Medulla oblongata (tissue), 1 donor: Measurements from ENCODE around the gene RANGRF.

Experiments
- DNase-seq: peaks from one replicate; pipeline ENCODE4 v3.0.0-alpha.2; 2015; ENCODE audit errors: extremely low spot score

The RANGRF gene

GRCh38 chr17:8312726-8313600, 24.5 kb downstream of the RANGRF start:
- no peak for DNase-seq

- DNase-seq: no peak
Measured at GRCh38 chr17:8314797-8315763, 26.6 kb downstream of the RANGRF start.

GRCh38 chr17:8315764-8316217, 27.3 kb downstream of the RANGRF start:
- DNase-seq: no peak

- no peak for DNase-seq
Measured at GRCh38 chr17:8318010-8318935, 29.8 kb downstream of the RANGRF start.

GRCh38 chr17:8320262-8320661, 31.8 kb downstream of the RANGRF start:
- DNase-seq: no peak

- DNase-seq: no peak
Measured at GRCh38 chr17:8320990-8321389, 32.5 kb downstream of the RANGRF start.

- DNase-seq: no peak
Measured at GRCh38 chr17:8322061-8322460, 33.6 kb downstream of the RANGRF start.

GRCh38 chr17:8324132-8324531, 35.7 kb downstream of the RANGRF start:
- no peak for DNase-seq

GRCh38 chr17:8324923-8325322, 36.5 kb downstream of the RANGRF start:
- DNase-seq: no peak

GRCh38 chr17:8326511-8327302, 38.2 kb downstream of the RANGRF start:
- DNase-seq: no peak

GRCh38 chr17:8327303-8327649, 38.8 kb downstream of the RANGRF start:
- DNase-seq: no peak

GRCh38 chr17:8332128-8332527, 43.7 kb downstream of the RANGRF start:
- DNase-seq: no peak

GRCh38 chr17:8332688-8333087, 44.2 kb downstream of the RANGRF start:
- peak; percentile 38 for DNase-seq

GRCh38 chr17:8333281-8333680, 44.8 kb downstream of the RANGRF start:
- no peak for DNase-seq

- DNase-seq: peak; percentile 31
Measured at GRCh38 chr17:8337802-8338752, 49.6 kb downstream of the RANGRF start.

- no peak for DNase-seq
Measured at GRCh38 chr17:8338753-8339140, 50.3 kb downstream of the RANGRF start.

- DNase-seq: no peak
Measured at GRCh38 chr17:8339540-8339939, 51.1 kb downstream of the RANGRF start, which contains the start of gene ODF4. TSS of gene ODF4 (plus strand) at chr17:8339840. CDS start at chr17:8340052, 212 bp downstream.
